SK-N-DZ (cell line): Measurements from ENCODE around the gene STPG1.

Source experiments
- DNase-seq: peaks from one replicate; pipeline ENCODE4 v3.0.0-alpha.2; 2015; ENCODE audit warnings: low spot score

The STPG1 gene

GRCh38 chr1:24373044-24373443, 40.5 kb downstream of the STPG1 start:
- no peak for DNase-seq

- DNase-seq: no peak
Measured at GRCh38 chr1:24369801-24370200, 43.8 kb downstream of the STPG1 start.

GRCh38 chr1:24369199-24369598, 44.4 kb downstream of the STPG1 start:
- no peak for DNase-seq

GRCh38 chr1:24366707-24367106, 46.9 kb downstream of the STPG1 start:
- no peak for DNase-seq

GRCh38 chr1:24364975-24365678, 48.5 kb downstream of the STPG1 start:
- peak; percentile 70 for DNase-seq

- DNase-seq: no peak
Measured at GRCh38 chr1:24364605-24364974, 49.0 kb downstream of the STPG1 start.

- DNase-seq: no peak
Measured at GRCh38 chr1:24363994-24364393, 49.6 kb downstream of the STPG1 start.

- no peak for DNase-seq
Measured at GRCh38 chr1:24362982-24363614, 50.5 kb downstream of the STPG1 start.

GRCh38 chr1:24362396-24362795, 51.2 kb downstream of the STPG1 start:
- no peak for DNase-seq

GRCh38 chr1:24361811-24362210, 51.8 kb downstream of the STPG1 start:
- DNase-seq: no peak

- DNase-seq: no peak
Measured at GRCh38 chr1:24360681-24361080, 52.9 kb downstream of the STPG1 start.

GRCh38 chr1:24357038-24357437, 56.5 kb downstream of the STPG1 start:
- no peak for DNase-seq

GRCh38 chr1:24355466-24355865, 58.1 kb downstream of the STPG1 start:
- DNase-seq: no peak

- no peak for DNase-seq
Measured at GRCh38 chr1:24353292-24353891, 60.2 kb downstream of the STPG1 start.

- DNase-seq: no peak
Measured at GRCh38 chr1:24351918-24352627, 61.5 kb downstream of the STPG1 start.

- DNase-seq: no peak
Measured at GRCh38 chr1:24351247-24351646, 62.3 kb downstream of the STPG1 start.

- no peak for DNase-seq
Measured at GRCh38 chr1:24349891-24350290, 63.7 kb downstream of the STPG1 start.

GRCh38 chr1:24348196-24348595, 65.4 kb downstream of the STPG1 start:
- DNase-seq: no peak

- DNase-seq: peak; percentile 41
Measured at GRCh38 chr1:24347159-24347934, 66.2 kb downstream of the STPG1 start.

GRCh38 chr1:24345334-24345733, 68.2 kb downstream of the STPG1 start:
- DNase-seq: no peak

- no peak for DNase-seq
Measured at GRCh38 chr1:24344090-24344742, 69.4 kb downstream of the STPG1 start.
